Glomerular endothelial cell (primary cell): ENCODE data around the gene ARID1B. TPM values are rescaled to one million over a fixed set of nuclear protein-coding genes. Genes with fewer than 3 reads are reported as not detected.

Experiments
- DNase-seq: peaks from one replicate; pipeline ENCODE4 v3.0.0-alpha.2; 2011; ENCODE audit warnings: low read depth, low spot score; ENCODE audit errors: extremely low read depth
- total RNA-seq: library from RNA; depleted of rRNA; stranded (reverse); fragments of >200 nt; gene quantifications from 2 replicates; pipeline ENCODE4 v1.2.3, GENCODE V29; 2015

Gene ARID1B
- total RNA-seq, 1 donor from 2014 or later = 72.3 TPM

DNA sequence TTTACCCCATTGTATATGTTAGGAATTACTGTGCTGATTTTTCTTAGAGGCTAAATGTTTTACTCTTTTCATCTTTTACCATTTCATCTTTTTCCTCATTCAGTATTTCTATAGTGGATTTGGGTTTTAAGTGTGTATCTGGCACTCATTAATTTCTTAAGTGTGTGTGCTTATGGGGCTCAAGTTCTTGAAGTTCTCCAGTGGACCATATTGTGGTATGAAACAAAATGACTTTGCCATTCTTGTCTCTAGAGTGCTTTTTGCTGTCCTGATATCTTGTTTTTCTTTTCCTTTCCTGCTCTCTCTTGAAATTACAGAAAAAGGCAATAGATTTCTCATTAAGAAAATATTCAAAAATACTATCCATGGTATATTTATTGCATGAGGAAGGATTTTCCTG, 123.1 kb downstream of the ARID1B start:
- no peak for DNase-seq

GRCh38 chr6:156901309-156902019, 124.3 kb downstream of the ARID1B start:
- no peak for DNase-seq

GRCh38 chr6:156902782-156903181, 125.6 kb downstream of the ARID1B start:
- DNase-seq = no peak

DNA sequence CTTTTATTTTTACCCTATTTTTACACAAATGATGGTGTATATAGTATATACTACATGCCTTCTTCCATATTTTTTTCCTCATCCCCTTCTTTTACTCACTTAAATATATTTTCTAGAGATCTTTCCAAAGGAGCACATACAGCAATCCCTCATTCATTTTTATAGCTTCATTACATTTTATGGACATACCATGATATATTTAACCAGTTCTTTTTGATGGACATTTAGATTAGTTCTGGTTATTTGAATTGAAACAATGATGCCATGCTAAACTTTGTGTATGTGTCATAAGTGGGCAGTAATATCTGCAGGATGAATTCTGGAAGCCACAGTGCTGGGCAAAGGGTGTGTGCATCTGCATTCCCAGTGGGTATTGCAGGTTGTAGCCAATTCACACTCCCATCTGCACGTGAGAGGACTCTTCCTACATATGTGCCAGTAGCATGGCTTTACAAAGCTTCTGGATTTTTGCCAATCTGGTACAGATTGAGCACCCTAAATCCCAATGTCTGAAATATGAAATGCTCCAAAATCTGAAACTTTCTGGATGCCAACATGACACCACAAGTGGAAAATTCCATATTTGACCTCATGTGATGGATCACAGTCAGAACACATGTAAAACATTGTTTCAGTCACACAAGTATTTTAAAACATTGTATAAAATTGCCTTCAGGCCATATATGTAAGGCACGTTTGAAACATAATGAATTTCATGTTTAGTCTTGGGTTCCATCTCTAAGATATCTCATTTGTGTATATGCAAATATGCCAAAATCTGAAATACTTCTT, 127.2 kb downstream of the ARID1B start:
- no peak for DNase-seq

DNA sequence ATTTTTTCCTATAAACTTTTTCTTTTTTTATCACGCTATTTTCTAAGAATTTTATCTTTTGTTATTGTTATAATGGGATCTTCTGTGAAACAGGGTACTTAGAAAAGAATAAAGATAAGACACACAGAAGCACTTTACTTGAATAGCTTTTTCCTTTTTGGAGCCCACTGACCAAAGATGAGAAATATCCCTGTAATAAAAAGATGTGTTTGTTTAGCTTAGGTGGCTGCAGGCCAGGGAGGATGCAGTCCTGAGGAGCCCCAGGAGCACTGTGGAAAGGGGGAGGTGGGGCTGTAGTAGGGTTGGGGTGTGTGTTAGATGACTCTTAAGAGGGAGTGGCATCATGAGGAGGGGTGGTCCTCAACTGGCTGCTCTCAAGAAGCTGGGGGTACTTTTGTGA, 128.6 kb downstream of the ARID1B start:
- no peak for DNase-seq

GRCh38 chr6:156906451-156906850, 129.3 kb downstream of the ARID1B start:
- DNase-seq = no peak

DNA sequence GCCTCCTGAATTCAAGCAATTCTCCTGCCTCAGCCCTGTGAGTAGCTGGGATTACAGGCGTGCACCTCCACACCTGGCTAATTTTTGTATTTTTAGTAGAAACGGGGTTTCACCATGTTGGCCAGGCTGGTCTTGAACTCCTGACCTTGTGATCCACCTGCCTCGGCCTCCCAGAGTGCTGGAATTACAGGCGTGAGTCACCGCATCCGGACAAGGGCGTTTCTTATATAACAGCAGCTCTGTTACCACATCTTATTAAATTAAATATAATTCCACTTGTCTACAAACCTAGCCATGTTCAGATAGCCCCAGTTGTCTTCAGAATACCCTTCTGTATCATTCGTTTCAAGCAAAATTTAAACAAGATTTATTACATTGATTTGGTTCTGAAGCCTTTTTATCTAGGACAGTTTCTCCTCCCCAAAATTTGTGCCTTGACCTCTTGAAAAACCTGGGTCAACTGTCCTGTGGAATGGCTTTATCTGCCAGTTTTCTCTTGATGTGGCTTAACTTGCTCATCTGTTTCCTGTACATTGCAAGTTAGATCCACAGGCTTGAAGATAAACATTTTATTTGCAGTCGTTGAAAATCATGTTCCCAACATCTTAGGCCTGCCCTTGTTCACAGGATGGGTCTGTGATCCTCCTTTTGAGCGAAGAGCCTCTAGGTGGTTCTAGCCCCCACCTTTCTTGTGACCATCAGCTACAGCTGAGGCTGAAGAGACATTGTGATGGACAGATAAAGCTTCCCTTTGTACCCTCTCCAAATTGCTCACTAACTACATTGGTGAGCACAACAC, 132.2 kb downstream of the ARID1B start:
- no peak for DNase-seq

- no peak for DNase-seq
These were observed 132.8 kb downstream of the ARID1B start for GRCh38 chr6:156910011-156910334.

GRCh38 chr6:156910938-156911337, 133.8 kb downstream of the ARID1B start:
- DNase-seq = no peak

- no peak for DNase-seq
These were observed 134.4 kb downstream of the ARID1B start for GRCh38 chr6:156911581-156911980.

DNA sequence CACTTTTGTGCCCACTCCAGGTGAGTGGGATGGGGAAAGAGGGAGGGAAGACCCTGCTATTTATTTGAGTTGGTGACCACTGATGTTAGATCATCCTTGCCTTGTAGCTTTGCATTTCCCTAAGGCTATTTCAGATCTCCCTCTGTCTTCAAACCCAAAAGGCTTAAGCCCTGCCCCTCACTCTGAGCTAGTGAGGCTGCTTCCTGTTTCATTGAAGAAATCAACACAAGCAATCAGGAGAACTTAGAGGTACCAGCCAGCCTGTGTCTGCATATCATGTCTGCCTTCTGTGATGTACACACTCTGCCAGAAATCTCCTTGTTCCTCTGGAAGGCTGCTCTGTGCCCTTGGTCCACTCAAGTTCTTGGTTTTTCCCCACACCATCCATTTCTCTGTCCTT, 135.3 kb downstream of the ARID1B start:
- no peak for DNase-seq

DNA sequence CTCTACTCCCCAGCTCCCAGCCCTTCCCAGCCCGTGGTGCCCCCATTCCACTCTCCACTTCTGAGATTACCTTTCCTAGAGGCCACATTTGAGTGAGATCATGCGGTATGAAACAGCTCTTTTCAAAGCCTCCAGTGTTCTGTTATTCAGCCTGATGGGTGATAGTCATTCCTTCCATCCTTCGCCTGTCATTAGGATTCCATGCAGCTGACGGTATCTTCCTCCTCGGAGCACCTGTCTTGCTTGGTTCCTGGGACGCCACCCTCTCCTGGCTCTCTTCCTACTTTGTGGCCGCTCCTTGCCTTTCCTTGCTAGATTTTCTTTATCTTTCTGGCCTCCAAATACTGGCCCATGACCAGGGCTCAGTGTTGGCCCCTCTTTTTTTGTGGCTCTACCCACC, 137.0 kb downstream of the ARID1B start:
- DNase-seq = no peak

GRCh38 chr6:156916130-156916801, 139.1 kb downstream of the ARID1B start:
- no peak for DNase-seq

- DNase-seq = no peak
These were observed 140.0 kb downstream of the ARID1B start for GRCh38 chr6:156917213-156917612.

DNA sequence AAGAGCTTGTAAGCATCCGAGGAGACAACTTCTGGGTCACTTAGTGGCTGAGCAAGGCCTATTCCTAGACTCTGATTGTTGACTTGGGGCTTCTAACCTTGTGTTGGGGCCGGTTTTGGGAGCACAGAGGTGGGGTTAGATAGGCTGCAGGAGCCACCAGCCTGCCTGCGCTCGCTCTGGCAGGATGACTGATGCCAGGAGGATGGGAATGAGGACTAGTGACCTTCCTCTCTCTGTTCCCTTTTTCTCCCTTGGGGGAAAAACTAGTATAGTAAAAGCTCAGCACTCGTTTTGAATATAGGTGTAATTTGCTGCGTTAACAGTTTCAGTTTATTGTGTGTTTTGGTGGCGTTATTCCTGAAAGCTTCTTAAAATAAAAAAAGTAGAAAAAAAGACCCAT, 141.5 kb downstream of the ARID1B start:
- DNase-seq = no peak

- no peak for DNase-seq
These were observed 142.2 kb downstream of the ARID1B start for GRCh38 chr6:156919370-156919769.

DNA sequence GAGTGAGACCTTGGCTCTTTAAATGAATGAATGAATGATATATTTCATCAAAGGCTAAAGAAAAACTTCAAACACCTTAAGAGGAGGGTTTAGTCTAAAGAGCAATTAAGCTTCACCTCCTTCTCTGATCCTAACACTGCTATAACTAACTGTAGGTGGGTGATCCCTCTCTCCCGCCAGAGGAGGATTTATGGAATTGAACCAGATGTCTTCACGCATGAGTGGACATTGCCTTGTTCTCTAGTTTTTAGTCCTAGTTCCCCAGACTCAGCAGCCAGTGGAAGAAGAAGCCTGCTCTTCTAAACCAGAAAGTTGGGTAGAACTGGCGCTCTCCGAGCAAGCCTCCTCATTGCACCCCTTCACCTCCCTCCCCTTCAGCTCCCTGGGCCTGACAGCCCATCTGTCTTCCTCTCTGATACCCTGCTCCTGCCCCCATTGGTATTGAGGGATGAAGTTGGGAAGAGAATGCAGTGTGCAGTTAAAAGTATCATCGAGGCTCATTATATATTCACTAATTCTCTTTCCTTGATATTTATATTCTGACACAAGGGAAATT, 142.7 kb downstream of the ARID1B start:
- DNase-seq = no peak

DNA sequence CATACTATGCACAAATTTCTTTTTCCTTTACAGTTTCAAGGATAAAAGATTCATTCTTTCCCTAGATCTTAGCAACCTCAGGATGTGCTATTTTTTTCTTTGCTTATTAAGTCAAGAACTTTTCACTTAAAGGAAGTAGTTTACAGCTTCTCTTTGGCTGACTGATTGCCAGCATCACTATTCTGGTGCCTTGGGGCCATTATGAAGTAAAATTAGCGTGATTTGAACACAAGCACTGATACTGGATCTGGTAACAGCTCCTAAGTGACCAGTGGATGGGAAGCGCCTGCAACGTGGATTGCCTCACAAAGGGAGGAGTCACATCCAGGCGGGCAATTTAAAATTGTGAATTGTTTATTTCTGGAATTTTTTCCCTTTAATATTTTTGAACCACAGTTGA, 147.1 kb downstream of the ARID1B start:
- DNase-seq = no peak

DNA sequence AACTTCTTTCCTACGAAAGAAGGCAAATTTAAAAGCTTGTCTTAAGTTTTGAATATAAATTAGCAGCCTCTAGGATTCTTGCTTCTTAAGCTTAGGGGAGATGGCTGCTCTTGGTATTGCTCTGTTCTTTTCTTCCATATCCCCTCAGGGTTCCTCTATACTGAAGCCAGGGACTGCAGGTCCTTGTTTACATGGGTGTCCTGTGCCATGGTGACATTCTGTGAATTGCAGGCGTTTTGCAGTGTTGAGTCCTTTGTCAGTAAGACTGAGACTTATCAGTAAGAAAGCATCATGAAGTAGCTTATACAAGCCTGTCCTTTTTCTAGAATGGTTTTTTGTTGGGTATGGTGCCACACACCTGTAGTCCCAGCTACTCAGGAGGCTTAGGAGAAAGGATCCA, 147.8 kb downstream of the ARID1B start:
- no peak for DNase-seq

GRCh38 chr6:156925718-156926607, 148.8 kb downstream of the ARID1B start:
- no peak for DNase-seq
